LNCaP clone FGC (cell line): ENCODE results near the gene ZNF304.
A peak's percentile ranks its signal among the peaks of the same experiment; 100 is the strongest.

Experiments used
- DNase-seq: peaks from one replicate; pipeline ENCODE4 v3.0.0-alpha.2; 2011; ENCODE audit warnings: low read depth
- H3K4me3 ChIP-seq: 2 replicates; pipeline ENCODE4 v1.5.1; 2011; ENCODE audit warnings: mild to moderate bottlenecking, low read depth, low read length, control low read depth
- TF ChIP-seq, protein P1 (sequence below): IDR thresholded peaks from 2 replicates; pipeline ENCODE4 v1.5.1; 2012; ENCODE audit warnings: mild to moderate bottlenecking; ENCODE audit not compliant: control insufficient read depth, insufficient read depth; ENCODE audit errors: extremely low read depth

Gene ZNF304

GRCh38 chr19:57324992-57325391, 26.1 kb upstream of the ZNF304 start:
- DNase-seq = no peak
- no peak overlapping the region for H3K4me3 ChIP-seq
- TF ChIP-seq, protein P1, sequence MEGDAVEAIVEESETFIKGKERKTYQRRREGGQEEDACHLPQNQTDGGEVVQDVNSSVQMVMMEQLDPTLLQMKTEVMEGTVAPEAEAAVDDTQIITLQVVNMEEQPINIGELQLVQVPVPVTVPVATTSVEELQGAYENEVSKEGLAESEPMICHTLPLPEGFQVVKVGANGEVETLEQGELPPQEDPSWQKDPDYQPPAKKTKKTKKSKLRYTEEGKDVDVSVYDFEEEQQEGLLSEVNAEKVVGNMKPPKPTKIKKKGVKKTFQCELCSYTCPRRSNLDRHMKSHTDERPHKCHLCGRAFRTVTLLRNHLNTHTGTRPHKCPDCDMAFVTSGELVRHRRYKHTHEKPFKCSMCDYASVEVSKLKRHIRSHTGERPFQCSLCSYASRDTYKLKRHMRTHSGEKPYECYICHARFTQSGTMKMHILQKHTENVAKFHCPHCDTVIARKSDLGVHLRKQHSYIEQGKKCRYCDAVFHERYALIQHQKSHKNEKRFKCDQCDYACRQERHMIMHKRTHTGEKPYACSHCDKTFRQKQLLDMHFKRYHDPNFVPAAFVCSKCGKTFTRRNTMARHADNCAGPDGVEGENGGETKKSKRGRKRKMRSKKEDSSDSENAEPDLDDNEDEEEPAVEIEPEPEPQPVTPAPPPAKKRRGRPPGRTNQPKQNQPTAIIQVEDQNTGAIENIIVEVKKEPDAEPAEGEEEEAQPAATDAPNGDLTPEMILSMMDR = no peak

GRCh38 chr19:57327993-57328392, 23.1 kb upstream of the ZNF304 start:
- H3K4me3 ChIP-seq = no peak overlapping the region
- DNase-seq = no peak
- TF ChIP-seq, protein P1 = no peak

DNA sequence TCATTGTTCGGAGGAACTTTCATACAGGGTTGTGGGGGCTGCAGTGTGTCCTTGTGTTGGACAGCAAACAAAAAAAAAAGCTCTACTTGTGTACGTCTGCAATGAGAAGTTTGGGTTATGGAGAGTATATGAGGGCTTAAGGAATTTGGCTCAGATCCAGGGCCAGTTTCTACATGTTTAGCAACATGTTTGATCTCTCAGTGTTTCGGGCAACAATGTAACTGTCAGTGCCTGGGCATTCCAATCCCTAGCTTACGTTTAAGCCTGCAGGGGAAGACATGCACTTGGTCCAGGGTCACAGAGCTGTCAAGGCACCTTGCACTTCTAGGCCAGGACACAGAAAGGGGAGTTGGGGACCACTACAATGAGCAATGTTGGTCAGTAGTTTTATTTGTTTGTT, 16.9 kb upstream of the ZNF304 start:
- TF ChIP-seq, protein P1 = no peak
- no peak overlapping the region for H3K4me3 ChIP-seq

GRCh38 chr19:57338877-57339276, 12.2 kb upstream of the ZNF304 start:
- TF ChIP-seq, protein P1 = no peak
- no peak overlapping the region for H3K4me3 ChIP-seq
- no peak for DNase-seq

More for the DNA sequence above, 16.9 kb upstream of the ZNF304 start:
- no peak for DNase-seq

DNA sequence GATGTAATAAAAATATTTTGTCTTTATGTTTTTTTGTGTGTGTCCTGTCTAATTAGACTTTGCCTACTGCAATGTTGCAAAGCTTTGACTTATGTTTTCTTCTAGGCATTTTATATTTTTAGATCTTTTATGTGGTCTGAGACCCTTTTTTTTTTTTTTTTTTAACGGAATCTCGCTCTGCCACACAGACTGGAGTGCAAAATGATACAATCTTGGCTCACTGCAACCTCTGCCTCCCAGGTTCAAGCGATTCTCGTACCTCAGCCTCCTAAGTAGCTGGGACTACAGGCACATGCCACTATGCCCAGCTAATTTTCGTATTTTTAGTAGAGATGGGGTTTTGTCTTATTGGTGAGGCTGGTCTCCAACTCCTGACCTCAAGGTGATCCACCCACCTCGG, 8.5 kb upstream of the ZNF304 start:
- DNase-seq = no peak
- TF ChIP-seq, protein P1 = no peak
- H3K4me3 ChIP-seq = no peak overlapping the region

GRCh38 chr19:57348136-57348535, 2.9 kb upstream of the ZNF304 start:
- TF ChIP-seq, protein P1 = no peak
- no peak for DNase-seq
- H3K4me3 ChIP-seq = no peak overlapping the region

GRCh38 chr19:57351867-57352266, 796 bp downstream of the ZNF304 start:
- DNase-seq = no peak
- peak overlapping the region; percentile 99 for H3K4me3 ChIP-seq
- TF ChIP-seq, protein P1 = no peak
